ENCODE data around the gene NANOG. TPM values are rescaled to one million over a fixed set of nuclear protein-coding genes. Genes with fewer than 3 reads are reported as not detected.
"Not testable (repeated sequence)": the region's sequence is repeated elsewhere in the genome, so short reads cannot be mapped to it uniquely, and the experiment has no call there.

The NANOG gene
- total RNA-seq, 1 donor from 2014 or later: not detected

- H3K4me3 Mint-ChIP-seq: no peak overlapping the region
- peaks cover 3% of the 10 kb centered on the region for H3K27me3 Mint-ChIP-seq
- DNase-seq (peak; percentile 25), ATAC-seq (ENCODE audit: low read depth) (peak; percentile 56)
- TF ChIP-seq, protein P1, sequence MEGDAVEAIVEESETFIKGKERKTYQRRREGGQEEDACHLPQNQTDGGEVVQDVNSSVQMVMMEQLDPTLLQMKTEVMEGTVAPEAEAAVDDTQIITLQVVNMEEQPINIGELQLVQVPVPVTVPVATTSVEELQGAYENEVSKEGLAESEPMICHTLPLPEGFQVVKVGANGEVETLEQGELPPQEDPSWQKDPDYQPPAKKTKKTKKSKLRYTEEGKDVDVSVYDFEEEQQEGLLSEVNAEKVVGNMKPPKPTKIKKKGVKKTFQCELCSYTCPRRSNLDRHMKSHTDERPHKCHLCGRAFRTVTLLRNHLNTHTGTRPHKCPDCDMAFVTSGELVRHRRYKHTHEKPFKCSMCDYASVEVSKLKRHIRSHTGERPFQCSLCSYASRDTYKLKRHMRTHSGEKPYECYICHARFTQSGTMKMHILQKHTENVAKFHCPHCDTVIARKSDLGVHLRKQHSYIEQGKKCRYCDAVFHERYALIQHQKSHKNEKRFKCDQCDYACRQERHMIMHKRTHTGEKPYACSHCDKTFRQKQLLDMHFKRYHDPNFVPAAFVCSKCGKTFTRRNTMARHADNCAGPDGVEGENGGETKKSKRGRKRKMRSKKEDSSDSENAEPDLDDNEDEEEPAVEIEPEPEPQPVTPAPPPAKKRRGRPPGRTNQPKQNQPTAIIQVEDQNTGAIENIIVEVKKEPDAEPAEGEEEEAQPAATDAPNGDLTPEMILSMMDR (IDR thresholded peaks at IDR 0.05): peak; percentile 59
- no peaks in the 10 kb centered on the region for H3K36me3 Mint-ChIP-seq (ENCODE audit: low read depth)
- H3K9me3 Mint-ChIP-seq: no peaks in the 10 kb centered on the region
- ChIA-PET CTCF (interaction anchor here (0.6 to 1.6 kb wide), 10 partner anchors 17 to 587 kb away, joined by 3 to 8 read pairs (median 3); no protein-coding TSS in a partner anchor), POLR2A (no interaction called here)
- no peak overlapping the region for H3K27ac Mint-ChIP-seq
- intact Hi-C loops (cut with micrococcal nuclease): loop anchor here (1.0 to 2.0 kb wide), 5 partner anchors 90 to 588 kb away; no protein-coding TSS in a partner anchor
- no peaks in the 10 kb centered on the region for H3K4me1 Mint-ChIP-seq
These were observed 17.8 kb downstream of the NANOG start for GRCh38 chr12:7806863-7807487.

GRCh38 chr12:7825754-7826153 lies 36.6 kb downstream of the NANOG start:
- POLR2A ChIA-PET: not testable (repeated sequence)

DNA sequence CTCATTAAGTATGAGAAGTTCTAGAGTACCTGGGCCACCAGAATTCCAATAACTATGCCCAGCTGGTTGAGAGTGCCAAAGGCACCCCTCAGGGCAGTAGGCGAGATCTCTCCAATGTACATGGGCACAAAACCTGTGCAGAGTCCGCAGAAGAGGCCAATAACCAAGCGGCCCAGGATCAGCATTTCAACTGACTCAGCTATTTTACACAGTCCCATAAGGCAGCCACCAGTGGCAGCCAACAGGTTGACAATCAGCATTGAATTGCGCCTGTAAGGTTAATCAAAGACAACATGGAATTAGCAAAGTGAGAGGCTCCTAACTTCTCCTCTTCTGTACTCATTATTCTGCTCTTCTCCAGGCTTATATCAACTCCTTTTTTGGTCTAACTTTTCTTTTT lies 40.5 kb downstream of the NANOG start:
- ATAC-seq (ENCODE audit: low read depth); H3K27ac Mint-ChIP-seq; H3K4me1 Mint-ChIP-seq; POLR2A ChIA-PET; DNase-seq; H3K4me3 Mint-ChIP-seq; intact Hi-C loops (cut with micrococcal nuclease); H3K27me3 Mint-ChIP-seq; H3K9me3 Mint-ChIP-seq; CTCF ChIA-PET; H3K36me3 Mint-ChIP-seq (ENCODE audit: low read depth): not testable (repeated sequence)

More at GRCh38 chr12:7825754-7826153, 36.6 kb downstream of the NANOG start:
- DNase-seq; H3K9me3 Mint-ChIP-seq; H3K36me3 Mint-ChIP-seq (ENCODE audit: low read depth); CTCF ChIA-PET; H3K4me1 Mint-ChIP-seq; H3K4me3 Mint-ChIP-seq; ATAC-seq (ENCODE audit: low read depth); intact Hi-C loops (cut with micrococcal nuclease); H3K27ac Mint-ChIP-seq; H3K27me3 Mint-ChIP-seq: not testable (repeated sequence)

- Mint-ChIP-seq H3K27ac (no peak overlapping the region), H3K27me3 (peaks cover 5% of the 10 kb centered on the region), H3K4me1 (peaks cover 2% of the 10 kb centered on the region), H3K9me3 (no peaks in the 10 kb centered on the region), H3K36me3 (ENCODE audit: low read depth) (no peaks in the 10 kb centered on the region), H3K4me3 (no peak overlapping the region)
- intact Hi-C loops (cut with micrococcal nuclease): loop anchor here (1.0 kb wide), 1 partner anchor 163 kb away; no protein-coding TSS in a partner anchor
- no peak for DNase-seq
- peak; percentile 75 for ATAC-seq (ENCODE audit: low read depth)
- ChIA-PET CTCF (no interaction called here), POLR2A (no interaction called here)
- TF ChIP-seq, protein P1 (IDR thresholded peaks at IDR 0.05): no peak
These were observed 43.0 kb downstream of the NANOG start for GRCh38 chr12:7832059-7832696.

DNA sequence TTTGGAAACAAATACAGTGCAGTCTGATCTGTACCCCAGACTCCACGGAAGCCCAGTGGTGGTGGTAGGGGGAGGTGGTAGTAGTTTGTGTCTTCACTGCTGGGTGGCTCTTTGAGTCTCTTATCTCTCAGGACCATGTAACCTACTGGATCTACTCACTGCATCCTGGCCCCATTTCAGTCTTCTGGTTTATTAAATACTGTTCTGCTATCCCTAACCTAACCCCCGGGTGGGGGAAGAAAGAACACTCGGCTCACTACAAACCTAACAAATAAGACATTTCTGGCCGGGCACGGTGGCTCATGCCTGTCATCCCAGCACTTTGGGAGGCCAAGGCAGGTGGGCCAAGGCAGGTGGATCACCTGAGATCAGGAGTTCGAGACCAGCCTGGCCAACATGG lies 44.0 kb downstream of the NANOG start:
- H3K4me1 Mint-ChIP-seq; H3K36me3 Mint-ChIP-seq (ENCODE audit: low read depth); DNase-seq; ATAC-seq (ENCODE audit: low read depth); H3K27me3 Mint-ChIP-seq; intact Hi-C loops (cut with micrococcal nuclease); POLR2A ChIA-PET; H3K27ac Mint-ChIP-seq; H3K9me3 Mint-ChIP-seq; H3K4me3 Mint-ChIP-seq: not testable (repeated sequence)
- CTCF ChIA-PET: interaction anchor here (1.0 kb wide), 1 partner anchor 52 kb away, joined by 4 read pairs; no protein-coding TSS in a partner anchor

- intact Hi-C loops (cut with micrococcal nuclease): no loop called here
- CTCF ChIA-PET: interaction anchor here (1.0 kb wide), 1 partner anchor 53 kb away, joined by 4 read pairs; no protein-coding TSS in a partner anchor
These were observed 44.6 kb downstream of the NANOG start for GRCh38 chr12:7833831-7834230.

More at GRCh38 chr12:7833831-7834230, 44.6 kb downstream of the NANOG start:
- POLR2A ChIA-PET: no interaction called here
- no peak for ATAC-seq (ENCODE audit: low read depth)
- H3K36me3 Mint-ChIP-seq (ENCODE audit: low read depth): no peaks in the 10 kb centered on the region
- no peaks in the 10 kb centered on the region for H3K9me3 Mint-ChIP-seq
- peaks cover 3% of the 10 kb centered on the region for H3K27me3 Mint-ChIP-seq
- H3K4me3 Mint-ChIP-seq: no peak overlapping the region
- TF ChIP-seq, protein P1 (IDR thresholded peaks at IDR 0.05): no peak
- no peak overlapping the region for H3K27ac Mint-ChIP-seq
- peaks cover 2% of the 10 kb centered on the region for H3K4me1 Mint-ChIP-seq
- no peak for DNase-seq

Measured in activated B cell treated with CpG ODN at 0.5 μM for 24 hours (primary cell).